Midbrain (tissue), 1 donor: ENCODE data around the gene GLUD1.
"Not testable (repeated sequence)": the region's sequence is repeated elsewhere in the genome, so short reads cannot be mapped to it uniquely, and the experiment has no call there.

Experiments used
- DNase-seq: peaks from one replicate; lab custom pipeline; 2025; lab: John Stamatoyannopoulos, UW

Gene GLUD1

DNA sequence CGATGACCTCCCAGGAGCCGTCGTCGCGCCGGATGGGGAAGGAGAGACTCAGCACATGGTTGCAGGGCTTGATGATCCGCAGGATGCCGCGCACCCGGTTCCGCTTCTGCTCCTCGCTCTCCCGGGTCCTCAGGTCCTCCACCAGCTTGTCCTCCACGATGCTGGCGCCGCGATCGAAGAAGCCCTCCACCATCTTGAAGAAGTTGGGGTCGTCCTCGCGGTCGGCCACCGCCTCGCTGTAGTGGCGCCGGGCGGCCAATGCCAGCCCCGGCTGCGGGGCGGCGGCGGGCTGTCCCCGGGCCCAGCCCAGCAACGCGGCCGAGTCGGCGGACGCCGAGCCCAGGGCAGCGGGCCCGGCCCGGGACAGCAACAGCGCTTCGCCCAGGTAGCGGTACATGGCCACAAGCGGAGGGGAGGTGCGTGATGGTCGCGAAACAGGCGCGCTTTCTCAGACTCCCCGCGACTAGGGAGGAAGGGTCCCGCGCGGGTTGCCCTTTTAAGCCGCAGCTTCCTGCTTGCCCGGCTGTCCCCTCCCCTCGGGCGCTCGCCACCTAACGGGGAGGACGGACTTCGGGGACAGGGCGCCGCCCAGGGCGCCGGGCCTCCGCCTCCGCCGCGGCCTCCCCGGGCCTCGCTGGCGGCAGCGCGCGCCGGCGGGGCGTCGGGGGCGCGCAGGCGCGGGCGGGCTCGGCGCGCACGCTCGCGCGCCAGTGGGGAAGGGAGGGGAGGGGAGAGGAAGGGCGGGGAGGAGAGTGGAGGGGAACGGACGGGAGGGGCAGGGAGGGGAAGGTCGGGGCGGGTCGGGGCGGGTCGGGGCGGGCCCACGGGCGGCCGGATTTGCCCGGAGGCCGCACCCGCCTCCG, at the start of gene GLUD1, which contains the start of gene SHLD2:
Gene GLUD1, minus strand, starts transcription at position 471 of the 863 bp plus-strand sequence. Its CDS starts 74 bp downstream, at position 397.
Gene SHLD2, plus strand, starts transcription at position 834 of the 863 bp plus-strand sequence. CDS start 56,149 bp downstream, outside the sequence.
- peak; percentile 88 for DNase-seq

DNA sequence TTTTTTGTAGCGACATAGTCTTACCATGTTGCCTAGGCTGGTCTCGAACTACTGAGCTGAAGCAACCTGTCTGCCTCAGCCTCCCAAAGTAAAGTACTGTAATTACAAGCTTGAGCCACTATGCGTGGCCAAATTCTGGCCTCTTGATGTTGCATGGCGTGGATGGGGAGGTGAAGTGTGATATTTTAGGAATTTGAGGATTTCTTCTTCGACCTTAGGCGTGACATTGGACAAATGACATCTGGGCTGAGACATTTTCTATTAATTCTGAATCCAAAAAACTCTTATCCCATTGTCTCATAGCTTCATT, 48.4 kb upstream of the GLUD1 start:
- DNase-seq: not testable (repeated sequence)

DNA sequence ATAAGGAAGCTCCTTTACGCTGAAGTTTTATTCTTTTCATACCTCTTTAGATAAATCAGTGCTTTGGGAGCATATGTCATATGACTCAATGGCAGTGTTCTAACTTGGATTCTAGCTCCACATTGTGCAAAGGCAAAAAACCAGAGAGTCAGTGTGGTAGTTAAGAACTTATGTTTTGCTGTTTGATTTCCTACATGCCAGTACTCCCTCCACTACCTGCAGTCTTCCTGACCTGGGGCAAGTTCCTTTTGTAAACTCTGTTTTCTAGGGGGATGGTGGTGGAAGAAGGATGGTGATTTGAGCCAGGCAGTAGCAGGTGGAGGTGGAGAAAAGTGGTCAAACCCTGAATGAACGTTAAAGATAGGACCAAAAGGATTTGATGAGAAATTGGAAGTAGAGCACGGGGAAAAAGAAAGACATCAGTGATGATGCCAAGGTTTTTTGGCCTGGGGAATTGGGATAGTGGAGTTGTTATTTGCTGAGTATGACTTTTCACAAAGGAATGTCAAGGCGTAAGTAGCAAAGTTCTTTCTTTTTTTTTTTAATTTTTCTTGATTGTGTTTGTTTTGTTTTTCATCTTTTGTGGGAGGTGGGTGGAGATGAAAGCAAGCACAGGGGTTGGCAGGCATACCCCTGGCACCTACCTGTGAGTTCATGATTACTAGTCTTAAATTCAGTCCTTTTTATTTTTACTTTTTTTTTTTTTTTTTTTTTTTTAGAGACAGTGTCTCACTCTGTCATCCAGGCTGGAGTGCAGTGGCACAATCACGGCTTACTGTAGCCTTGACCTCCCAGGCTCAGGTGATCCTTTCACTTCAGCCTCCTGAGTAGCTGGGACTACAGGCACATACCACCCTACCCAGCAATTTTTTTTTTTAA, 47.8 kb upstream of the GLUD1 start:
- DNase-seq: not testable (repeated sequence)

DNA sequence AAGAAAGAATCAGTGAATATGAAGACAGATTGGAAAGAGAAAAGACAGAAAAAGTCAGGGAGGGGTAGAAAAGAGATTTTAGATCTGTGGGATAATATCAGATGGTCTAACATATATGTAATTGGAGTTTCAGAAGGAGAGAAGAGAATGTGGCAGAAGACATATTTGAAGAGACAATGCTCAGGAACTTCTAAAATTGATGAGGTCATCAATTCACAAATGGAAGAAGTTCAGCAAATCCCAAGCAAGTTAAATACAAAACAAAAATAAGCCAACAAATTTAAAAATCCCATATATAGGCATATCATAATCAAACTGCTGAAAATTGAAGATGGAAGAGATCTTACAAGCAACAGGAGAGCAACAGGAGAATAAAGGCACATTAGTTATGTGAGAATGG, 42.8 kb upstream of the GLUD1 start:
- not testable (repeated sequence) for DNase-seq

DNA sequence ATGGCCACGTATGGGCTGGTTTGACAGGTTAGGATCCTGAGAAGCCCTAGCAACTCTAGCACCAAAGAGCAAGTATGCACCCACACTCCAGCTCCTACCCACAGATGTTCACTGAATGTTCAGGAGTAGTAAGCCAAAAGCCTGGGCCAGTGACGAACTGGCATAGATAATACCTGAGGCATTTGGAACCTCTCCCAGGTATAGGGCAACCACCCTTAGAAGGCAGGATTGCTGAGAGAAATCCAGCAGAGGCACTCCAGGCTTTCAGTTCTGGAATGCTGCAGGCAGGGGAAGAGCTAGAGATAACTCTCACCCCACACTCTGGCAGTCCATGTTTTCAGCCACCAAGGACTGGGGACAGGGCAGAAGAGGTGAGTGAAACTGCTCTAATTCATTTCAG, 39.8 kb upstream of the GLUD1 start:
- not testable (repeated sequence) for DNase-seq

DNA sequence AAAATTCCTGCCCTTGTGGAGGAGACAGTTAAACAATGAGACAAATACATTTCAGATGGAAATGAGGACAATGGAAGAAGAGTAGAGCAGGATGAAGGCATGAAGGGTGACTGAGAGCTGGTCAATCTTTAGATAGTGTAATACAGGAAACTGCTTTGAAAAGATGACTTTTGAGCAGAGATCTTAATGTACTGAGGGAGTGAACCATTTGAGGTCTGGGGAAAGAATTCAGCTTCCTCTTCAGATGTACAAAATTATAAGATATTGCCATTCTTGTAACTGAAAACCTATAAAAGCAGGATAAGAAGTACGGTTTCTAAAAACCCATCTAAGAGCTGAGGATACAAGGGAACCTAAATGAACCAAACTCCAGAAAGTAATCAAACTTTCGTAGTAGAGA, 39.3 kb upstream of the GLUD1 start:
- not testable (repeated sequence) for DNase-seq

DNA sequence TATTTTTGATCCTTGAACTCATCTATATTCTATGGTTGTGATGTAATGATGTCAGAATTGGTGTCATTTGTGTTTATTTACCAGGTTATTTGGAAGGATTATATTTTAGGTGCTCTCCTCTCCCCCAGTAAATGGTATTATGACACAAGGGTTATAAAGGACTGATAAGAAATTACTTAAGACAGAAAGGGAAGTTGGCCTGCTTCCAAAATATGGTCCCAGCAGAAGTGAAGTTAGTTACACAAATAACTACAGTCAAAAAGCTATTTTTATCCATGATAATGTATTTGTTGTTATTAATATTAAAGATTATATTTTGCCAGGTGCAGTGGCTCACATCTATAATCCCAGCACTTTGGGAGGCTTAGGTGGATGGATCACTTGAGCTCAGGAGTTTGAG, 37.5 kb upstream of the GLUD1 start:
- DNase-seq: not testable (repeated sequence)

DNA sequence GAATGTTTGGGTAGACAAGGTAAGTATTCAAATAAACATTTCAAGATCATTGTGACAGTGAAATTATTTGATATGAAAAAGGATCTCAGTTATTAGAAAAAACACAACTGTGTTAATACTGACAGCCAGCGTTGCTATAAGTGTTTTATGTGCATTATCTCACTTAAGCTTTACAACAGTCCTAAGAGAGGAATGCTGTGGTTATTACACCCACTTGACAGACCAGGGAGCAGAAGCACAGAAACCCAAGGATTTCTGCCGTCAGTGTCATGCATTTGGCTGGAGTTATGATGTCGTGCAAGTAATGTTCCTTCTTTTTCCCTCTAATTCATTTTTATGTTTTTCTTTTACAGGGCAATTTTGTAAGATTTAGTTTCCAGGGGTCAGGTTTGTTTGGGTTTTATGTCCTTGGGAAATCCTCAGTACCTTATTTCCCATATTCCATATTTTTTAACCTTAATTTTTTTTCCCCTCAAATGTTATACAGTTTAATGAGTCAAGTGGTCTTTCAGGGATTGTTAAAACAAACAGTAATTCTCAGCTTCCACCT, 33.0 kb upstream of the GLUD1 start:
- DNase-seq: not testable (repeated sequence)

DNA sequence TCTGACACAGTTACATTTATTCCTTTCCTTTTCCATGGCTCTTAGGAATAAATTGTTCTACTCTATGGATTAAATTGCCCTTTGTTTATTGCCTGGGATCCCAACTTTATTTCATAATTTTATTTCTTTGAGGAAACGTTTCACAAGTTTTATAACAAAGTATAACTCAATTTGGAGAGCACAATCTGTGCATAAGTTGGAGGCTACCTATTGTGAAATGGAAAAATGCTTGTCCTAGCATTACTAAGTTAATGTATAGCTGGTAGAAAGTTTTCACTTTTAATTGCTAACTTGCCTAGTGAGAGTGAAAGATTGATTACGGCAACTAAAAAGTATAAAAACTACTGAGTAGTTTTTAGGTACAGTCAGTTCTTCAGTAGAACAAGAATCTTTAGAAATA, 32.4 kb upstream of the GLUD1 start:
- not testable (repeated sequence) for DNase-seq

DNA sequence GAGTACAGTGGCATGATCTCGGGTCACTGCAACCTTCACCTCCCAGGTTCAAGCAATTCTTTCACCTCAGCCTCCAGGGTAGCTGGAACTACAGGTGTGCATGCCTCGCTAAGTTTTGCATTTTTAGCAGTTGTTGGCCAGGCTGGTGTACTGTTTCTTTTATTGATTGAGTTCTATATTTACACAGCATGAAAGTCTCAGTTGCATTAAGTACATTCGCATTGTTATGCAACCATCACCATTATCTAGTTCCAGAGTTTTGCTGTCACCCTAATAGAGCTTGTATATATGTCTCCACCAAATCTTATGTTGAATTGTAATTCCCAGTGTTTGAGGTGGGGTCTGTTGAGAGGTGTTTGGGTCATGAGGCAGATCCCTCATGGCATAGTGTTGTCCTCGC, 28.7 kb upstream of the GLUD1 start:
- DNase-seq: not testable (repeated sequence)

DNA sequence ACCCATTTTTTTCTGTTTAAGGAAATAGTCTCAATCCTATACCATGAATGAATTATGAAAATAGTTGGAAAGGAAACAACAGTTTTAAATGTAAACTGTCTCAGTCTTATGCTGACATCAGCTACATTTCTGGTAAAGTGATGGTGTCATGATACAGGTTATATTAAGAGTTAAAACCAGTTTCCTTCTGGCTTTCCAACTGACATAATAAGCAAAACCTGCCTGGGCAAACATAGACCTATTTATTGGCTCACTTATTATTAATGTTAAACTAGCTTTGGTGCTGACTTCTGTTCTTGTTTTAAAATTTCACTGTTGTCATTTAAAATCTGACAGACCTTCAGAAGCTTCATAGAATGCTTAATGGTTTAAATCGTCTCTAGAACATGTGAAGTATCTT, 24.4 kb upstream of the GLUD1 start:
- not testable (repeated sequence) for DNase-seq

DNA sequence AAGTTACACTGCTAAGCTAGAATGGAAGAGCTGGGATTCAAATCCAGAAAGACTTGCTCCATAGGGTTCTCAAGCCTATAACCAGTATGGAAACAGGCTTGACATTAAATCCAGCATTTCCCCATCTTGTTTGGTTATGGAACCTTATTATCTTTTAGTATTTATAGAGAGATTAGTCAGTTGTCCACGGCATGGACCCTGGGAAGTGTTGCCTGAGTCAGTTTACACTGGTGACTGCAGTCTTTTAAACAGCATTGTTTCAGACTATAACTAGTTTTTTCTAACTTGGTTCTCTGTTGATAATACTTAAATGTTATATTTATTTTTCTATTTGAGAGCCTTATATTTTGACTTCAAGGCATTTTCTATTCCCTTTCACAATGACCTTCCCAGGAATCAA, 23.5 kb upstream of the GLUD1 start:
- not testable (repeated sequence) for DNase-seq

DNA sequence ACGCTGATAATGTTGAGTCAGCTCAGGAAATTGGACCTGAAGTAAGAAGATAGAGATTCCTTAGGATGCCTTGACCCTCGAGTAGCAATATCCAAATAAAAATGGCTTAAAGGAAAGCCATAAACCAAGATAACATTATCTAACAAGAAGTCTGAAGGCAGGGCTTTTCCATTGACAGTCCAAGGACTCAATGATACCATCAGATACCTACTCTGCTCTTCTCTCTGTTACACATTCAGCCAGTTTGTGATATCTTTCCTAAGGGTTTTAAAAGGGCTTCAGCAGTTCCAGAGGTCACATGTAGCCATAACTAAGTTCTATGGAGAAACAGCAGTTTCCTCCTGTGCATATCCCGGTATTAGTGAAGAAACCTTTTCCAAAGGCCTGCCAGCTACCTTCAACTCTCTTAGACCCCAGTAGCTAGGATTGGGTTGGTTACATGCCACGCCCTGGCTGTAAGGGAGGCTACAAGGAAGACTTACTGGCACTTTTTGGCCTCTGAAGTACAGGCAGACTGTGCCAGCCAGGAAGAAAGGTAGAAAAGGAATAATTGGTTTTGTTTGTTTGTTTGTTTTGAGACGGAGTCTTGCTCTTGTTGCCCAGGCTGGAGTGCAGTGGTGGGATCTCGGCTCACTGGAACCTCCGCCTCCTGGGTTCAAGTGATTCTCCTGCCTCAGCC, 10.9 kb upstream of the GLUD1 start:
- no peak for DNase-seq

DNA sequence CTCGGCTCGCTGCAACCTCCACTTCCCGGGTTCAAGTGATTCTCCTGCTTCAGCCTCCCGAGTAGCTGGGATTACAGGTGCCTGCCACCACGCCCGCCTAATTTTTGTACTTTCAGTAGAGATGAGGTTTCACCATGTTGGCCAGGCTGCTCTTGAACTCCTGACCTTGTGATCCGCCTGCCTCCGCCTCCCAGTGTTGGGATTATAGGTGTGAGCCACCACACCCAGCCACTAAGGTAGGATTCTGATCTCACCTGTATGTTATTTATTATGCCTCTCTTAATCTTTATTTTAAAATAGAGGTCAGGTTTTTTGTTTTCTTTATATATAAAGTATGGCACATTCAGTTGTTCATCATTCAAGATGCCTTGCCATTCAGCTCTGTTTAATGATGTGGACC, 10.1 kb upstream of the GLUD1 start:
- DNase-seq: not testable (repeated sequence)

DNA sequence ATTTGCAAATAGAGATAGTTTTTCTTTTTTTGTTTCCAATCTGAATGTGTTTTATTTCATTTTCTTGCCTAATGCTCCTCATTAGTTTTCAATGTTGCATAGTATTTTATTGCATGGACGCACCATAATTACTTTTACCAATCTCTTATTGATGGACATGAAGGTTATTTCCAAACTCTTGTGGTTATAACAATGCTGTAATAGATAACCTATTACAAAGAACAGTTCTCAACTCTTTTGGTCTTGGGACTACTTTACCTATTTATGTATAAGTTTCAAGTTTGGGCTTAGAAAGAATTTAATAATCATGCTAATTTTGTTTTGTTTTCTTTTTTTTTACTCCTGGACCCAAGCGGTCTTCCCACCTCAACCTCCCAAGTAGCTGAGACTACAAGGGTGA, 7.4 kb upstream of the GLUD1 start:
- DNase-seq: no peak

DNA sequence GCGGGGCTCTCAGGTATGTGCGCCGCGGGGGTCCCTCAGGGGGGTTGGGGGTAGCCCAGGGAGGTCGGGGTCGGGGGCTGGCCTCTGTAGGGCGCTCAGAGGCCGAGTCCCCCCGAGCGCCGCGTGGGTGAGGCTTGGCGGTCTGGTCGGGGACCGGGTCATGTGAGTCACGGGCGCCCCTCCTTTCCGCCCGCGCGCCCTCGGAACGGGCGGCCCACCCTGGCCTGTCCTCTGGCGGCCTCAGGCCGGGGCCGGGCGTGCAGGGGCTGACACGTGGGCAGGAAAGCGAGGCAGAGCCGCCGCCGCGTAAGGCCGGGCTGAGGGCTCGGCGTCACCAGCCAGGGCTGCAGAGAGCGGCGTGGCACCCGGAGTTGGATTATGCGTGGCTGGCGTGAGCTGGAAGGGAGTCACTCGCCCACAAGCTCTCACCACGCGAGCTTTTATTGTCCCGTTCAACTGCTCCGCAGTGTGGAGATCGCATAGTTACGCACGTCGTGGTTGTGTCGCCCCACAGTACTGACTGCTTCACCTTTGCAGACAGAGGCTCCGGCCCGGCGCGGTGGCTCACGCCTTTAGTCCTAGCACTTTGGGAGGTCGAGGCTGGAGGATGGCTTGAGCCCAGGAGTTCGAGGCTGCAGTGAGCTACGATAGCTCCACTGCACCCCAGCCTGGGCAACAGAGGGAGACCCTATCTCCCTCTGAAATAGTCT, 748 bp upstream of the GLUD1 start:
- peak; percentile 64 for DNase-seq

DNA sequence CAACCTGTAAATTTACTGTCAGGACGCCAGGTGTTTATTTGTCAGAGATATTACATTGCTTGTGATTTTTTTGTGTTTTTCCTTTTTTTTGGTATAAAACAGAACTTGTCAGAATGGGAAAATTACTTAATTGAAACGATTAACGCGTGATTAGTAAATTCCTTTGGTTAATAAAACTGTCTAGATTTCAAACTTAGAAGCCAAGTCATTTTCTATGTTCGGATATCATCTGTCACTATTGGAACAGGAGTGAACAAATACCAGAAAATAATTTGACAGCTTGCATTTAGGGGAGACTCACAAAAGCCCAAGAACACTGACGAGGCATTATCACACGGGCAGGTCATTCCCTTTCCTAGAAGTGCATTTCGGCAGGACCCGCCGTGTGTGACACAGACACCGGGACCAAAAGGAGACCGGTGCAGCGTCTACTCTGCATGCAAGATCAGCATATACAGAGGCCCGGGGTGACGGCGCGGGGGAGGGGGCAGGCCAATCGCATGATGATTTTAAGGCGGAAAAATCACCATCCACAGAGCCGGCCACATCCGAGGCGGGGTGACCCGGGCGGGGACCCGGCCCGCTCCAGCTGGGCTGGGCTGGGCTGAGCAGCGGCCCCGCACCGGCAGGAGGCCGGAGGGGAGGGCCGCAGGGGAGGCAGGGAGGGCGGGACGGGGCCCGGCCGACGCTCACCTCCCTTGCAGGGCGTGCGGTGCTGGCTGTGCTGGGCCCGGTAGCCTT, 841 bp downstream of the GLUD1 start:
- peak; percentile 45 for DNase-seq

DNA sequence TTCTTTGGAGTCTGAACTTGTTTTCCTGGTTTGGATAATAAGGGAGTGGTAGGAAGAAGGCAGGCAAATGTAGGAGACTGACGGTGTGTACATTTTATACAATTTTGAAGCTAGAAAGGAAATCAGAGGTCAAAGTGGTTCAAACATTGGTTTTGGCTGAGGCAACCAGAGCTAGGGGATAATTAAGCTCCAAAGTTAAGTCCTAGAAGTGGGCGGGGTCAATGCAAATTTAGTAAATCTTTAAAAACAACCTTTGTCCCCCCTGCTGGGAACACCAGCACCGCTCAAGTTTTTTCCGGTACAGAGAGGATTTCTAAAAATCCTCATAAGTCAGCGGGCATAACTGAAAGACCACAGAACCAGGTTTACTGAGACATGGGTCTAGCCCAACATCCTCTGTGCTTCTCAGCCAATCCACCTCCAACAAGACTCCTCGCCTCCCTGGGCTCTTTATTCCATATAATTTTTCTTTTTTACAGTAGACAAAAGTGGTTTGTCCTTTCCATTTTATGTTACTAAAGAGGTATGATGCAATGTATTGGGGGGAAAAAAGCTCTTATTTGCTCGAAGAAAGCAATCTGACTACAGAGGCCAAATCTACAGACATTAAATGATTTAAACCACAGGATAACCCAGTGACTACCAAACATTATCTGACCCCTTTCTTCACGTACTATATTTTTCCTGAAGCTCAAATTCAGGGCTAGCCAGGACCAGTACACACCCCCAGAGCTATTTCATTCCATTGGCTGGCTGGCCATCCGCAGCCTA, 1.6 kb downstream of the GLUD1 start:
- DNase-seq: peak; percentile 39

DNA sequence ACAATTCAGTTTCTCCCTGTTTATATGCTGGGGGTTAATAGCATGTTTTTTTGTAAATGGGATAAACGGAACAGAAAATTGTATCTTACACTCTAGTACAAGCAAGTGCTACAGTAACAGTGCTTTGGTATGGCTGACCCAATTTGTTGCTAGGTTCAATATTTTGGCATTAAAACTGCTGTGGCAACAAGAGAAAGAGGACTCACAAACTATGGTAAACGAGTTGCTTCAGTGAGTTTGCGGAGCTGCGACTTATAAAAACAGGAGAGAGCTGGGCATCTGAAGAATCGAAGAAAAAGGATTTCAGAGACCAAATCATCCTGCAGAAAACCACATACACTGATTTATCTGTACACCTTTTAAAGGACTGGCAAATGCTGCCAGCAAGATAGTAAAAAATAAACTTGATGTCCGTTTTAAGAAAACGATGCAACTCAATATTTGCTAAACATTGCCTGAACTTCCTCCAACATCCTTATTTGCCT, 2.2 kb downstream of the GLUD1 start:
- DNase-seq: peak; percentile 61

DNA sequence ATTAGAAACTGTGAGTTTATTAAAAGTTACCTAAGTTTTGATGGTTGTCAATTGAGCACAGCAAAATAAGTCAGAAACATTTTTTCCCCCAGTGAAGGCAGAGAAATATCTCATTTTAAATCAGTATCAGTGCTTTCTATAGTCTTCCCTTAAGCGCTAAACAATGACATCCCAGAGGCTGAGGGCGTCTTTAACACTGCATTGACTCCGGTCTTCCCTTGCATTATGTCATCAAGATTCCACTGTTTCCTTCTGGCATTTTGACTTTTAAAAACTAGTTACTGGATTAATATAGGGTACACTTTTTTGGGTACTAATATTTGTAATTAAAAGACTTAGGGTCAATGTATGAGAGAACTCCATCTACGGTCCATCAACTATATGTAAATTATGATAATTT, 3.9 kb downstream of the GLUD1 start:
- DNase-seq: no peak
